Fibroblast of the aortic adventitia (primary cell): ENCODE measurements around the gene C10orf105. TPM values are rescaled to one million over a fixed set of nuclear protein-coding genes. Genes with fewer than 3 reads are reported as not detected.
A peak's percentile ranks its signal among the peaks of the same experiment; 100 is the strongest.

Experiments
- DNase-seq: peaks from one replicate; pipeline ENCODE4 v3.0.0-alpha.2; 2010; ENCODE audit warnings: low read depth
- H3K4me3 ChIP-seq: 2 replicates; pipeline ENCODE4 v1.5.1; 2011; ENCODE audit warnings: low read depth, mild to moderate bottlenecking, control low read depth, low read length, moderate library complexity
- CTCF ChIP-seq: IDR thresholded peaks from 2 replicates; pipeline ENCODE4 v1.5.1; 2011; ENCODE audit warnings: mild to moderate bottlenecking, low read length, control low read depth, inconsistent platforms; ENCODE audit not compliant: insufficient read depth
- total RNA-seq: library from RNA; depleted of rRNA; stranded (reverse); fragments of >200 nt; gene quantifications from 2 replicates; pipeline ENCODE4 v1.2.3, GENCODE V29; 2012; ENCODE audit warnings: low replicate concordance

Gene C10orf105
- total RNA-seq, 1 donor, result under 0.01 TPM

GRCh38 chr10:71687077-71687476 is 32.5 kb downstream of the C10orf105 start:
- no peak for TF ChIP-seq CTCF
- no peak overlapping the region for H3K4me3 ChIP-seq
- no peak for DNase-seq

- TF ChIP-seq CTCF, result no peak
- no peak overlapping the region for H3K4me3 ChIP-seq
- no peak for DNase-seq
Measured at GRCh38 chr10:71685554-71686232, 33.9 kb downstream of the C10orf105 start.

GRCh38 chr10:71684356-71685173 is 35.0 kb downstream of the C10orf105 start:
- no peak for DNase-seq

GRCh38 chr10:71683301-71683700 is 36.3 kb downstream of the C10orf105 start:
- H3K4me3 ChIP-seq, result no peak overlapping the region
- no peak for TF ChIP-seq CTCF
- no peak for DNase-seq

More at GRCh38 chr10:71684356-71685173, 35.0 kb downstream of the C10orf105 start:
- TF ChIP-seq CTCF, result peak; percentile 3
- no peak overlapping the region for H3K4me3 ChIP-seq

DNA sequence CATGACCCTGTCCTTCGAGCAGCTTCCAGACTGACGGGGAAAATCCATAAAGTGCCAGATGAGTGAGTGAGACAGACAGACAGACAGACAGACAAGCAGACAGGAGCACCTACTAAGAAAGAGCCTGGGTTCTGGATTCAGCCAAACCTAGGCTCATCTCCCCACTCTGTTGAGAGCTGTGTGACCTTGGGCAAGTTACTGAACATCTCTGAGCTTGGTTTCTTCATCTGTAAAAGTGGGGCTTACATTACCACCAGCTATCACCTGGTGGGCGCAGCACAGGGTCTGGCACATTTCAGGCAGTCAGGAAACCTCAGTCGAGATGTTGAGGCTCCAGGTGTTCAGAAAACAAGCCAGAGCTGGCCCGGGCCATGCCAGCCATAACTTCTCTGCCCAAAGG is 37.6 kb downstream of the C10orf105 start:
- no peak for DNase-seq
- no peak for TF ChIP-seq CTCF
- no peak overlapping the region for H3K4me3 ChIP-seq

DNA sequence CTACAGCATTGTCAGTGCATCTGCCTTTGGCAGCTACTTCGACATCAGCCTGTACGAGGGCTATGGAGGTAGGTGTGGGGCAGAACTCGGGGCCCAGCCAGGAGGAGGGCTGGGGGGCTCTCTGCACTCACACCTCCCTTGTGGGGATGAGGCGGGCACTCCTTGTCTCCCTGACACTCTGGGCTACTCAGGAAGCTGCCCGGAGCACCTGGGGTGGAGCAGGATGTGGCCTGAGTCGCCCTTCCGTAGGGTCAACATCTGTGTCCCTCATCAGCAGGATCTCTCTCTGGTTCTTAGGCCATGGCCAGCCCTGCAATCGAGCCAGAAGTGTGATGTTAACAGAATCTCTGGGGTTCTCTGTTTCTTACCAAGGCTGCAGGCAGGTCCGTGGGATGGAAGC is 40.2 kb downstream of the C10orf105 start:
- TF ChIP-seq CTCF, result no peak
- no peak for DNase-seq

More for the DNA sequence above, 40.2 kb downstream of the C10orf105 start:
- H3K4me3 ChIP-seq, result no peak overlapping the region
